AG20443 (cell line): ENCODE results near the gene C10orf53.
A peak's percentile ranks its signal among the peaks of the same experiment; 100 is the strongest.

ENCODE experiments used
- DNase-seq: peaks from one replicate; pipeline ENCODE4 v3.0.0; 2012; ENCODE audit warnings: low spot score, mixed read lengths

Gene C10orf53

DNA sequence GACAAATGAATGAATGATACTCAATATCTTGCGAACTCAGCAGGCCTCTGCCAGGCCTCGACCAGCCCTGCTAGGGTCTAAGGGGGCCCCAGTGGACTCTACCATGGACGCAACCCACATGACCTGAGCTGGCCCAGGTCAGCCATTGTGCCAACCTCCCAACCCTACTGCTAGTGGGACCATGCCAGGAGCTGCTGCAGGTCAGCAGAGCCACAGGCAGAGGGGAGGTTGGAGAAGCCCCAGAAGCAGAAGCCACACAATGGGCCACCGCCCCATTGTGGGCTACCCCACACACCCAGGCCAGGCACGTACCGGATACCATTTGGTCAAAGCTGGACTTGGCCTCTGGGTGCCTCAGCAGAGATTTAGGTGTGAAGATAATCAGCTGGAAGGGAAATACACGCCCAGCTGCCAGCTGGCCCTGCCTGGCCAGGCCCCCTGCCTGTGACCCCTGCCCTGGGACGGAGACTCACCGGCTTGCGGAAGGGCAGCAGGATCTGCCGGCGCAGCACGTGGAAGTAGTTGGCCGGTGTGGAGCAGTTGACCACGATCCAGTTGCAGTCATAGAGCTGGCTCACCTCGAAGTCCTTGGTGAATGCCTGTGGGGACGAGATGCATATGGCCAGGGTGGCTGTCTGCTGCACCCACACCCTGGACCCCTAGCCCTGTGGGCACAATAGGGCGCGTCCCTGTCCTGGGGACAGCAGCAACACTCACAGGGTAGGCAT is 58.2 kb downstream of the C10orf53 start:
- DNase-seq: no peak

DNA sequence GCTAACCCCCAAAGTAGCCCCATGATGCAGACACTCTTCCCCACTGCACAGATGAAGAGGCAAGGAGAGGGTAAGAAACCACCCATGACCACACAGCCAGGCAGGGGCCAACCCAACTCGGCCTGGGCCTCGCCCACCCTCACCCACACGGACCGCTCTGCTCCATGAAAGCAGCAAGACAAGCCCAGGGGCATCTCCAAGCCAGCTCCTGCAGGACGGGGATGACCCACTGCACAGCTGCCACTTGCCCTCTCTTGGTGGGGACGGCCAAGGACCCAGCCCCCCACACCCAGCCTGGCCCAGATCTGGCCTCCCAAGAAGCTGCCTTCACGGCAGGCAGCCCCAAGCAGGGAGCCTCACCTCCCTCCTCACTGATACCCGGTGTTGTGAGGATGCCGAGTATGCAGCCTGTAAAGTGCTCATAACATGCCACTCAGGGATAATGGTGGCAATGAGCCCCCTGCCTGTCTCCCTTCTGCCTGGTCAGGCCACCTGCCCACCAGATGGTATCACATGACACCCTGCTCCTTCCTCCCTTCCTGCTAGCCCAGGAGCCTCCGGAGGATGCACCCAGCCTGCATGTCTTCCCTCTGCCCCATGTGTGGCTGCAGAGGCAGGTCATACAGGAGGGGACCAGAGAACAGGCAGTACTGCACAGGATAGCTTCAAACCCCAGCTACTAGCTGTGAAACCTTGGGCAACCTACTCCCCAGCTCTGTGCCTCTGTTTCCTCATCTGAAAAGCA is 59.3 kb downstream of the C10orf53 start:
- DNase-seq: no peak

DNA sequence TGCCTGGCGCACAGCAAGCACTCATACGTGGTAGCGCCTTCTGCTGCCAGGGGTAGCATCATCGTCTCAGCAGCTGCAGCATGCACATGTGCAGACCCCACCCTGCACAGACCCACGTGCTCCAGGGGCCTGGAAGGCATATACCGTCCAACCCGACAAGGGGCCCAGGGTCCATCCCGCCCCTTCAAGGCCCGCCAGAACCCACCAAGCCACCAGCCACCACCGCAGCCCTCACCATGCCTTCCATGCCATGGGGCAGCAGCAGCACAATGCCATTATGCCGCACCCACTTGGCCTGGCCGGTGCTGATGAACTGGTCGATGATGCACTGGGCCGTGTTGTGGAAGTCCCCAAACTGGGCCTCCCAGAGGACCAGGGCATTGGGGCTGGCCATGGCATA is 60.0 kb downstream of the C10orf53 start:
- no peak for DNase-seq

DNA sequence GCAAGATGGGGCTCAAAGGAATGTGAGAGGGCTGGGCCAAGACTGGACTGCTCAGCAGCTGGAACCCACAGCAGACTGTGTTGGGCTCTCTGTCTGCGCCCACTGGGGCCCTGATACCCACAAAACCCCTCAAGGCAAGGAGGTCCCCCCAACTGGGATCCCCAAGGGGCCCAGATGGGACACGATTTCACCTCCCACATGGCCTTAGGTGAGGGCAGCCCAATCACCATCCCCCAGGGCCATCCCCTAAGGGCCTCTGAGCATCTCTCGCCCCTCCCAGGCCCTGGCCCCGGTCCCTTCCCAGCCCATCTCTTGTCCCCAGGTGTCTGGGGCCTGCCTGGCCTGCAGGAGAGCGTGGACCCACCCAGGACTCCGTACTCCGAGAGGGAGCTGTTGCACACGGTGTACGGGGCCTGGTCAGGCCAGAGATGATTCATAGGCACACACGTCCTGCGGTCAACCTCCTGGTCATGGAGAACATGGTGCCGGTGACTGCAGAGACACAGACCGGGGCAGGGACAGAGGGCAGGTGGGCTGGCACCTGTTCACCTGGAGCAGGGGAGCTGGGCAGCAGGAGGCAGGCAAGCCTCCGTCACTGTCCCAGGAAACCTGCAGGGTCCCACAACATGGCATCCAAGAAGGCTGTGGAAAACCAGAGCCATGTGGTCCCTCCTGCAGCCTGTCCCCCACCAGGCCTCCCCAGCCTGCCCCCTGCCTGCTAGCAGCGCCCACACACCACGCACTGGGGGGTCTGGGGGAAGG is 61.1 kb downstream of the C10orf53 start:
- peak; percentile 7 for DNase-seq

DNA sequence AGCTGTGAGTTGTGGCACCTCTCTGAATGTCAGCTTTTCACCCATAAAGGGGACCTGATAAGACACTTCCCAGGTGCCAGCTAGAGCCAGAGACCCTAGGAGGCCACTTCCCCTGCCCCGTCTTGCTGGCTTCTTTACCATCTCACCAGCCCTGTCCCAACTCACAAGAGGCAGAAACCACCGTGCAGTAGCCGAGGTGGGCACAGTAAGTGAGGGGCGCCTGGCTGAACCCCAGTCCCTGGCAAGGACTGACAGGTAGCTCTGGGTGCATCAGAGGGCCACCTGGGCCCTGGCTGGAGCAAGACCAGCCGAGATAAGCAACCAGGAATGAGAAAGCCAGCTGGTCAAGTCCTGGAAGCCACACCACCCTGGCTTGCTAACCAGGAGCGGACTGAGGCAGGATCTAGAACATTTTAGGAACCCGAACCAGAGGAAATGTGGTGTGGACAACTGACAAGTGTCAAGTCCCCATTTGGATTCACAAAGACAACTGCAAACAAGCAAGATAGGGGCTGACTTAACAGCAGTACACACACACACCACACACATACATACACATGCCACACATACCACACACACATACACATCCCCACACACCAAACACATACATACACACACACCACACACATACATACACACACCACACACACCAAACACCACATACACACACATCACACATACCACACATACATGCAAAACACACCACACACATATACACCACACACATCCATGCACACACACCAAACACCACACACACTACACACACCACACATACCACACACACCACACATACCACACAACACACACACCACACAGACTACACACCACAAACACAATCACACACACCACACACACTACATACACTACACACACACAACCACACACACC is 61.9 kb downstream of the C10orf53 start:
- peak; percentile 13 for DNase-seq

GRCh38 chr10:49742683-49743463 is 63.4 kb downstream of the C10orf53 start:
- peak; percentile 11 for DNase-seq

GRCh38 chr10:49743464-49744075 is 64.1 kb downstream of the C10orf53 start:
- peak; percentile 9 for DNase-seq

DNA sequence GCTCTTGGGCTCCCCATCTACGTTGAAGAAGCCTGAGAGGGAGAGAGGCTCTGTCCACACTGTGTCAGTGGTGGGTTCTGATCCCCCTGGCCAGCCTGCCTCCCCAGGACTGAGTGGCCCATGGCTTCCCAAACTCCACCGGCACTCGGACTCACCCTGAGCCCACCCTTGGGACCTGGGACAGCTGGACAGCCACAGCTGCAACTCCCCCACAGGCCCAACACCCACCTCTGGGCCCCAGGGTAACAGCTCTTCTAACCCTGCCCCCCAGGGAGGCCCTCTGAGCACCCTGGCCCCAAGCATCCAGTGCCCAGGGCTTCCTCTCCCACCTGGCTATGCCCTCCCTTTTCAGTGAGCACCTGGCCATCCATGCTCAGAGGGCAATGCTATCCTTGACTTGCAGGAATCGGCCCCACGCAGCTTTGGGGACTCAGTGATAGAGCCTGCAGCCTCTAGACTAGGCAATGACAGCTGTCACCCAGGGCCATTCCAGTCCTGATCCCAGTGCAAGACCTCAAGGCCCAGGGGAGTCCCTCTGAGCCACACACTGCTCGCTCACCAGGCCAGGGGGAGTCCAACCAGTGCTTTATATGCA is 64.7 kb downstream of the C10orf53 start:
- peak; percentile 9 for DNase-seq

GRCh38 chr10:49744924-49745605 is 65.6 kb downstream of the C10orf53 start:
- DNase-seq: peak; percentile 4

DNA sequence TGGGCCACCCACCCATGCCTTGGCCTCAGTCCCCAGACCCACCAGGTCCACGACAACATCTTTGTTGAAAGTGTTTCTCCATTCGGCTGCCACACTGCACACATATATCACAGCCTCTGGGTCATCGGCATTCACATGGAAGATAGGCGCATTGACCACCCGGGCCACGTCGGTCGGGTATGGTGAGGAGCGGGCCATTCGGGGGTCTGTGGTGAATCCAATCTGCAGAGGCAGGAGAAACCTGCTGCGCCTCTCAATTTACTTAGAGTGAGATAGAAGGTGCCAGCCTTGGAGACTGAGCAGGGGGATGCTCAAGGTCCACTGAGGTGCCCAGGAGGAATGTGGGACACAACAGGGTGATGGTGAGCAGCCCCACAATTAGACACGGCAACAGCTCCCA is 66.3 kb downstream of the C10orf53 start:
- peak; percentile 4 for DNase-seq

GRCh38 chr10:49746626-49747302 is 67.3 kb downstream of the C10orf53 start:
- DNase-seq: peak; percentile 6
